Right lobe of liver (tissue), 4 donors: ENCODE measurements around the gene FBLN1.

Experiments used
- POLR2A ChIP-seq: fragments of 450-650 bp; IDR thresholded peaks from one replicate; pipeline ENCODE4 v1.6.1; 2017; ENCODE audit warnings: antibody characterized with exemption, mild to moderate bottlenecking
- TF ChIP-seq, protein P1 (sequence below), 4 donors: fragments of 200-600 bp in 3 of 4; fragments of 450-650 bp in 1 of 4; IDR thresholded peaks; one replicate each; pipeline versions ENCODE4 v1.5.1 to v1.8.0; 2016 to 2022; ENCODE audit warnings: antibody characterized with exemption in 4 of 4, mild to moderate bottlenecking in 2 of 4
- donor health status: DM: no; HTN: no; CAD: no.
- donor health status: DM: no; HTN: no; CAD: no.
- donor health status: DM: no; HTN: yes; CAD: no.

DNA sequence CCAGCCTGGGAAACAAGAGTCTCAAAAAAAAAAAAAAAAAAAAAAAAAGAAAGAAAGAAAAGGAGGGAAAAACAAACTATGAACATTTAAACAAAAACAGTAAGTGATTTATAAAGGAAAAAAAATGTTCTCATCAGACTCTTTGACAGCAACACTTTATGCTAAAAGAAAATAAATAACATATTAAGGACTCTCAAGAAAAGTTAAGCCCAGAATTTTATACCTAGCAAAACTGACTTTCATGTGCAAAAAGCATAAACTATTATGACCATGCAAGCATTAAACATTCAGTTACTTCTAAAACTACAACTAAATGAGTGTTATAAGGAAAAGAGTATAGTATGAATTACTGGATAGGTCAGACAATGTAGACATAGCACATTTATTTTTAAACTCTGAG lies 68.4 kb downstream of the FBLN1 start:
- TF ChIP-seq, protein P1, sequence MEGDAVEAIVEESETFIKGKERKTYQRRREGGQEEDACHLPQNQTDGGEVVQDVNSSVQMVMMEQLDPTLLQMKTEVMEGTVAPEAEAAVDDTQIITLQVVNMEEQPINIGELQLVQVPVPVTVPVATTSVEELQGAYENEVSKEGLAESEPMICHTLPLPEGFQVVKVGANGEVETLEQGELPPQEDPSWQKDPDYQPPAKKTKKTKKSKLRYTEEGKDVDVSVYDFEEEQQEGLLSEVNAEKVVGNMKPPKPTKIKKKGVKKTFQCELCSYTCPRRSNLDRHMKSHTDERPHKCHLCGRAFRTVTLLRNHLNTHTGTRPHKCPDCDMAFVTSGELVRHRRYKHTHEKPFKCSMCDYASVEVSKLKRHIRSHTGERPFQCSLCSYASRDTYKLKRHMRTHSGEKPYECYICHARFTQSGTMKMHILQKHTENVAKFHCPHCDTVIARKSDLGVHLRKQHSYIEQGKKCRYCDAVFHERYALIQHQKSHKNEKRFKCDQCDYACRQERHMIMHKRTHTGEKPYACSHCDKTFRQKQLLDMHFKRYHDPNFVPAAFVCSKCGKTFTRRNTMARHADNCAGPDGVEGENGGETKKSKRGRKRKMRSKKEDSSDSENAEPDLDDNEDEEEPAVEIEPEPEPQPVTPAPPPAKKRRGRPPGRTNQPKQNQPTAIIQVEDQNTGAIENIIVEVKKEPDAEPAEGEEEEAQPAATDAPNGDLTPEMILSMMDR (IDR thresholded peaks at IDR 0.05): no peak
- TF ChIP-seq POLR2A: no peak
